GM20000 (cell line): ENCODE data around the gene TRAPPC12.

Experiments
- DNase-seq: peaks from one replicate; pipeline ENCODE4 v3.0.0; 2012; ENCODE audit warnings: low spot score
- CTCF ChIP-seq: IDR thresholded peaks from 2 replicates; pipeline ENCODE4 v1.5.1; 2012; ENCODE audit warnings: mild to moderate bottlenecking, control low read depth; ENCODE audit errors: extremely low read depth, missing control alignments

TRAPPC12 gene

GRCh38 chr2:3387011-3387410 is 7.5 kb downstream of the TRAPPC12 start:
- no peak for DNase-seq
- no peak for TF ChIP-seq CTCF

GRCh38 chr2:3387644-3388411 is 8.3 kb downstream of the TRAPPC12 start:
- no peak for DNase-seq
- TF ChIP-seq CTCF: no peak

- no peak for TF ChIP-seq CTCF
- no peak for DNase-seq
Measured at GRCh38 chr2:3388412-3388738, 8.9 kb downstream of the TRAPPC12 start.

- DNase-seq: no peak
- no peak for TF ChIP-seq CTCF
Measured at GRCh38 chr2:3389193-3389592, 9.7 kb downstream of the TRAPPC12 start.

- no peak for TF ChIP-seq CTCF
- no peak for DNase-seq
Measured at GRCh38 chr2:3390041-3390440, 10.5 kb downstream of the TRAPPC12 start.

GRCh38 chr2:3392216-3392615 is 12.7 kb downstream of the TRAPPC12 start:
- TF ChIP-seq CTCF: no peak
- DNase-seq: no peak

- DNase-seq: no peak
- TF ChIP-seq CTCF: no peak
Measured at GRCh38 chr2:3396920-3397559, 17.5 kb downstream of the TRAPPC12 start.
